Measurements from ENCODE around the gene ANKS1B. TPM values are rescaled to one million over a fixed set of nuclear protein-coding genes. Genes with fewer than 3 reads are reported as not detected.

Gene ANKS1B
- total and polyA plus RNA-seq, 2 experiments from 2014 or later, result 1.8 to 1.9 TPM

- TF ChIP-seq, protein P1, sequence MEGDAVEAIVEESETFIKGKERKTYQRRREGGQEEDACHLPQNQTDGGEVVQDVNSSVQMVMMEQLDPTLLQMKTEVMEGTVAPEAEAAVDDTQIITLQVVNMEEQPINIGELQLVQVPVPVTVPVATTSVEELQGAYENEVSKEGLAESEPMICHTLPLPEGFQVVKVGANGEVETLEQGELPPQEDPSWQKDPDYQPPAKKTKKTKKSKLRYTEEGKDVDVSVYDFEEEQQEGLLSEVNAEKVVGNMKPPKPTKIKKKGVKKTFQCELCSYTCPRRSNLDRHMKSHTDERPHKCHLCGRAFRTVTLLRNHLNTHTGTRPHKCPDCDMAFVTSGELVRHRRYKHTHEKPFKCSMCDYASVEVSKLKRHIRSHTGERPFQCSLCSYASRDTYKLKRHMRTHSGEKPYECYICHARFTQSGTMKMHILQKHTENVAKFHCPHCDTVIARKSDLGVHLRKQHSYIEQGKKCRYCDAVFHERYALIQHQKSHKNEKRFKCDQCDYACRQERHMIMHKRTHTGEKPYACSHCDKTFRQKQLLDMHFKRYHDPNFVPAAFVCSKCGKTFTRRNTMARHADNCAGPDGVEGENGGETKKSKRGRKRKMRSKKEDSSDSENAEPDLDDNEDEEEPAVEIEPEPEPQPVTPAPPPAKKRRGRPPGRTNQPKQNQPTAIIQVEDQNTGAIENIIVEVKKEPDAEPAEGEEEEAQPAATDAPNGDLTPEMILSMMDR (IDR thresholded peaks at IDR 0.05; ENCODE audit: low read depth, low read length), result no peak
- Histone ChIP-seq H3K9me3 (ENCODE audit: low read depth) (no peaks in the 10 kb centered on the region), H3K4me1 (ENCODE audit: low read depth) (no peaks in the 10 kb centered on the region), H3K36me3 (no peaks in the 10 kb centered on the region), H3K27me3 (peaks cover 5% of the 10 kb centered on the region), H3K27ac (no peak overlapping the region), H3K4me3 (no peak overlapping the region)
- peak in 1 of 2 donors; percentile 36 for DNase-seq (ENCODE audit: low read depth in 1 of 2, low spot score in 1 of 2)
Measured at GRCh38 chr12:99392091-99392850, 592.5 kb downstream of the ANKS1B start.

DNA sequence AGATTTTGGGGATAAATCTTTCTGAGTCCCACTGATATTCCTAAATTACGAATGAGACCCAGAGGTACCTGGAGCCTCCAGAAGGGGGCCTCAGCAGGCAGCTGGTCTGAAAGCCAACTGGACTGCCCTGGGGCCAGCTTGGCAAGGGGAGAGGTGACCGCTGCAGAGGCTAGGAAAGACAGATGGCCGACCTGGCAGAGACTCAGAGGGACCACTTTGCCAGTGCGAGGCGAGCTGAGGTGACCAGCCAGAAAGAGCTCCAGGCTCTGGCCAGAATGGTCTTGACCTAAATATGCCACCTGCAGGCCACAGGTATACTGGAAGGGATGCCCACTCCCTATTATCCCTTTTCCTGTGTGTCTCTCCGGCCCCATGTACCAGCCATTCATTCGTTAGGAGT, 594.0 kb downstream of the ANKS1B start:
- H3K36me3 ChIP-seq, result no peaks in the 10 kb centered on the region
- H3K4me3 ChIP-seq, result no peak overlapping the region
- DNase-seq (ENCODE audit: low read depth in 1 of 2, low spot score in 1 of 2), result peak; percentile 1 to 15
- peaks cover 5% of the 10 kb centered on the region for H3K27me3 ChIP-seq
- no peaks in the 10 kb centered on the region for H3K9me3 ChIP-seq (ENCODE audit: low read depth)
- TF ChIP-seq, protein P1 (IDR thresholded peaks at IDR 0.05; ENCODE audit: low read depth, low read length), result no peak
- no peak overlapping the region for H3K27ac ChIP-seq
- H3K4me1 ChIP-seq (ENCODE audit: low read depth), result no peaks in the 10 kb centered on the region

GRCh38 chr12:99389751-99390150, 595.0 kb downstream of the ANKS1B start:
- Histone ChIP-seq H3K27ac (no peak overlapping the region), H3K4me3 (no peak overlapping the region), H3K9me3 (ENCODE audit: low read depth) (no peaks in the 10 kb centered on the region), H3K4me1 (ENCODE audit: low read depth) (no peaks in the 10 kb centered on the region), H3K27me3 (no peaks in the 10 kb centered on the region), H3K36me3 (no peaks in the 10 kb centered on the region)
- TF ChIP-seq, protein P1 (IDR thresholded peaks at IDR 0.05; ENCODE audit: low read depth, low read length), result no peak
- DNase-seq (ENCODE audit: low read depth in 1 of 2, low spot score in 1 of 2), result no peak

DNA sequence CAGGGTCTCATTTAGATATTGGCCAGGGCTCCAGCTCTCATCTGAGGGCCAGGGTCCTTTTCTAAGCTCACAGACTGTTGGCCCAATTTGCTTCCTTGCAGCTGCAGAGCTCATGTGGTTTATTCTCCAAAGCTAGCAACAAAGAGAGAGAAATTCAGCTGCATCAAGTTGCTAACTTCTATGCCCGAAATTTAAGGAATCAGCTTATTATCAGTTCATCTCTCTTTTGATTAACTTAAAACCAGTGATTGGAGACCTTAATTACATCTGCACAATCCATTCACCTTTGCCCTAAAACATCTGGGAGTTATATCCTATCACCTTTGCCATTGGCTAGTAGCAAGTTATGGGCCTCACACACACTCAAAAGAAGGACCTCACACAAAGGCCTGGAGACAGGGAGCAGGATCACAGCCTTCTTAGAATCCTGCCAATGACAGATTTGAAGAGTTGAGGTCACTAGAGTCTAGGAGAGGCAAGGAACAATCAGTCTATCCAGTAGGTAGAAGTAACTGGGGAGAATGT, 596.0 kb downstream of the ANKS1B start:
- no peak overlapping the region for H3K27ac ChIP-seq
- no peak overlapping the region for H3K4me3 ChIP-seq
- TF ChIP-seq, protein P1 (IDR thresholded peaks at IDR 0.05; ENCODE audit: low read depth, low read length), result no peak
- no peaks in the 10 kb centered on the region for H3K27me3 ChIP-seq
- H3K36me3 ChIP-seq, result no peaks in the 10 kb centered on the region
- DNase-seq (ENCODE audit: low read depth in 1 of 2, low spot score in 1 of 2), result no peak
- no peaks in the 10 kb centered on the region for H3K4me1 ChIP-seq (ENCODE audit: low read depth)
- H3K9me3 ChIP-seq (ENCODE audit: low read depth), result no peaks in the 10 kb centered on the region

DNA sequence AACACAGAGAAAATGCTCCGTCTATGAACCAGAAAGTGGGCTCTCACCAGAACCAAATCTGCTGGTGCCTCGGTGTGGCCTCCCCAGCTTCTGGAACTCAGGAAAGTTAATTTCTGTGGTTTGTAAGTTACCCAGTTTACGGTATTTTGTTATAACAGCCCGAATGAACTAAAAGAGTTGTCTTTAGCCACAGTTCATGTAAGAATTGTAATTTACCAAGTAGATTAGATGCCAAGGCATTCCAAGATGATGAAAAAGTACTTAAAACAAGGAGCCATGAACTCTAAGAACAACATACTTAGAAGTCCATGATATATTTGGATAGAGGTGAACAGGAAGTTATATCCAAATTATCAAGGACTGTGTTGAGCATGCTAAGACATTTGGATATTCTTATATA, 597.1 kb downstream of the ANKS1B start:
- Histone ChIP-seq H3K27ac (no peak overlapping the region), H3K4me1 (ENCODE audit: low read depth) (no peaks in the 10 kb centered on the region), H3K4me3 (no peak overlapping the region), H3K36me3 (no peaks in the 10 kb centered on the region), H3K9me3 (ENCODE audit: low read depth) (no peaks in the 10 kb centered on the region), H3K27me3 (no peaks in the 10 kb centered on the region)
- TF ChIP-seq, protein P1 (IDR thresholded peaks at IDR 0.05; ENCODE audit: low read depth, low read length), result no peak
- no peak for DNase-seq (ENCODE audit: low read depth in 1 of 2, low spot score in 1 of 2)
